ENCODE results near the gene DOCK1. TPM values are rescaled to one million over a fixed set of nuclear protein-coding genes. Genes with fewer than 3 reads are reported as not detected.

DOCK1 gene
- total RNA-seq, 4 donors from 2014 or later = 60.6 to 136 (median 92.7) TPM

DNA sequence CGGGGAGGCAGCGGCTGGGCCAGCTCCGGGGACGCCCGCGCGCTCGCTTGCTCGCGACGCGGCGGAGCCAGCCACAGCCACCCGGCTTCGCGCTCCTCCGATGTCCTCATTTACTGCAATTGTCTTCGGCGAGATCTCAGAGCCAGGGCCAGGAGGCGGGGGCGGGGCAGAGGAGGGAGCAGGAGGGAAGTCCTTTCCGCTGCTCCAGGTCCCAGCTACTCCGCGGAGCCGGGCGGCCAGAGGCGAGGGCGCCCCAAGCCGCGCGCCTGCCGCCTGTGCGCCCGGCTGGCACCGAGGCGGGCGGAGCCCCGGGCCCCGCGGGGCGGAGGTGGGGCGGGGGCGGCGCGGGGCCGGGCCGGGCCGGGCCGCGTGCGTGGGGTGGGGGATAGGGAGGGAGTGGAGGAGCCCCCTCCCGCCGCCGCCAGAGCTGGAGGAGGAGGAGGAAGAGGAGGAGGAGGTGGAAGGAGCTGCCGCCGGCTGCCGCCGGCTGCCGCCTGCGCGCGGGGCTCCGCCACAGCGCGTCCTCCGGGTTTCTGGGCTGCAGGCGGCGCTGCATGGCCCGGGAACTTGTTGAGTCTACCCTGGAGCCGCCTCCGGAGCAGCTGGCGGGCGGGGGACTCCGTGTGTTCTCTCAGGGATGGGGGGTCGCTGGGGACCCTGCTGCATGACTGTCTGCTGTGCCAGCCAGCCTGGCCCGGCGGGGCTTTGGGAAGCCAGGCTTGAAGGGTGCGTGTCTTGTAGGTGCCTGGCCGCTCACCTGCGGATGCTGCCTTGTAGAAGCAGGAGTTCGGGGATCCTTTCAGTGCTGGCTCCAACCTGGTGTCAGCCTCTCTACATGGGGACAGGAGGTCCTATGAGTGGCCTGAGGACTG is 291.3 kb downstream of the DOCK1 start, which contains the start of gene INSYN2A:
TSS of gene INSYN2A (minus strand) at position 310 of the 872 bp plus-strand sequence. CDS start 20,196 bp downstream, outside the sequence.
- Histone ChIP-seq H3K9me3 (no peaks in the 10 kb centered on the region), H3K27me3 (peaks cover 9% of the 10 kb centered on the region), H3K4me3 (peak within 1 kb of the TSS; percentile 61), H3K4me1 (peaks cover 24% of the 10 kb centered on the region), H3K36me3 (peaks cover 2% of the 10 kb centered on the region), H3K27ac (no peak within 1 kb of the TSS)
- 1% methylated on average over 15 of the region's 81 CpGs for WGBS
- TF ChIP-seq POLR2AphosphoS5 (IDR thresholded peaks at IDR 0.05) (no peak), EP300 (IDR thresholded peaks at IDR 0.05) (no peak), CTCF (IDR thresholded peaks at IDR 0.05) (no peak), POLR2A (IDR thresholded peaks at IDR 0.05) (no peak)
- DNase-seq (ENCODE audit: low spot score in 2 of 2) = no peak

DNA sequence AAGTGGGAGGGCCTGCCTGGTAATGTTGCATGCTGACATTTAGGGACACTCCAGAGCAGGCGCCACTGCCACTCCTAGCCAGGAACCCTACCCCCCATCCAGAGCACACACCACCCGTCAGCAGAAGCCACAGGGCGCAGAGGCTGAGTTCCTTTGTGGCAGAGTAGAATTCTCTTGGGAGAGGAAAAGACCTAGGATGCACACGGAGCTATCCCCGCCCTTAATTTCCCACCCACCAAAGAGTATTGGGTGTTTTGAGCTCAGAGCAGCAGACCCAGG is 291.9 kb downstream of the DOCK1 start:
- H3K27me3 ChIP-seq = peaks cover 9% of the 10 kb centered on the region
- no peak for DNase-seq (ENCODE audit: low spot score in 2 of 2)
- peaks cover 2% of the 10 kb centered on the region for H3K36me3 ChIP-seq
- WGBS = 74% methylated on average over 5 of the region's 5 CpGs
- H3K27ac ChIP-seq = no peak overlapping the region
- H3K9me3 ChIP-seq = no peaks in the 10 kb centered on the region
- TF ChIP-seq POLR2A (IDR thresholded peaks at IDR 0.05) (no peak), POLR2AphosphoS5 (IDR thresholded peaks at IDR 0.05) (no peak), CTCF (IDR thresholded peaks at IDR 0.05) (no peak), EP300 (IDR thresholded peaks at IDR 0.05) (no peak)
- peaks cover 24% of the 10 kb centered on the region for H3K4me1 ChIP-seq
- no peak overlapping the region for H3K4me3 ChIP-seq

DNA sequence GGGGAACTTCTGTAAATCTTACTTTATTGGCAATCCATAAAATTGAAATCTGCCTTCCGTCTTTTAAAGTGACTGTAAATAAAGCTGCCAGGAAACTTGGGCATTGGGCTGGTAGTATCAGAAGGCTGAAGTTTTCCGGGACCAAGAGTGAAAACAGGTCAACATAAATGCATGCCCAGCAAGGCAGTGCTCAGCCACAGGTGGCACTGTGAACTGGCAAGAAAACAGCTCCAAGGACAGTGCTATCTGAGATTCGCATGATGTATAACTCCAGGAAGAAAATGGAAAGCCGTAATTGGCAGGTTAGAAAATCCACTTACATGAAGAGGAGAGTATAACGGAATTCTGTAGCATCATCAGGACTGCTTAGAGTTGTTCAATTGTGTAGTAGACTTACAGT is 293.1 kb downstream of the DOCK1 start:
- WGBS = 89% methylated on average over 5 of the region's 5 CpGs

DNA sequence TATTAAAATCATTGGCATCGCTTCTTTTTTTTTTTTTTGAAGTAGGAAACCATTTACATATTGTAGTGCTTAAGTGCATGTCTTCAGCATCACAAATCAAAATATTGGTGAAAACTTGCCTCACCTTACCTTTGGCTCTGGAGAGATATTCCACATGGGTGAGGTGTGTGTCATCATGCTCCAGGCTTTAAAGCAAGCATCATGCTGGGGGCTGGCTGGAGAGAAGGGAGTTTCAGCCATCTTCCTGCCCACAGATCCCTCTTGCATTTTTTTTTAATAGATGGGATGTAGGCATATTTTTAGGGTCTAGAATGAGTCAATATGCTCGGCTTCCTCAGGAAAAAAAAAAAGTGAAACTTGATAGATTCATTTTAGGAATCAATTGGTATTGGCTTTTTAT is 293.5 kb downstream of the DOCK1 start:
- no peak for DNase-seq (ENCODE audit: low spot score in 2 of 2)
- no peaks in the 10 kb centered on the region for H3K9me3 ChIP-seq
- TF ChIP-seq POLR2AphosphoS5 (IDR thresholded peaks at IDR 0.05) = no peak
- TF ChIP-seq POLR2A (IDR thresholded peaks at IDR 0.05) = no peak
- TF ChIP-seq EP300 (IDR thresholded peaks at IDR 0.05) = no peak
- TF ChIP-seq CTCF (IDR thresholded peaks at IDR 0.05) = no peak
- H3K27me3 ChIP-seq = peaks cover 9% of the 10 kb centered on the region
- H3K27ac ChIP-seq = no peak overlapping the region
- 86% methylated on average over 2 of the region's 2 CpGs for WGBS
- peaks cover 24% of the 10 kb centered on the region for H3K4me1 ChIP-seq
- no peak overlapping the region for H3K4me3 ChIP-seq
- peaks cover 2% of the 10 kb centered on the region for H3K36me3 ChIP-seq

More for the DNA sequence above, 293.1 kb downstream of the DOCK1 start:
- H3K4me1 ChIP-seq = peaks cover 24% of the 10 kb centered on the region
- peaks cover 9% of the 10 kb centered on the region for H3K27me3 ChIP-seq
- H3K36me3 ChIP-seq = peaks cover 2% of the 10 kb centered on the region
- no peaks in the 10 kb centered on the region for H3K9me3 ChIP-seq
- H3K27ac ChIP-seq = no peak overlapping the region
- TF ChIP-seq POLR2A (IDR thresholded peaks at IDR 0.05) (no peak), POLR2AphosphoS5 (IDR thresholded peaks at IDR 0.05) (no peak), EP300 (IDR thresholded peaks at IDR 0.05) (no peak), CTCF (IDR thresholded peaks at IDR 0.05) (no peak)
- no peak overlapping the region for H3K4me3 ChIP-seq
- no peak for DNase-seq (ENCODE audit: low spot score in 2 of 2)

GRCh38 chr10:127200646-127201045 is 295.4 kb downstream of the DOCK1 start:
- no peak for DNase-seq (ENCODE audit: low spot score in 2 of 2)
- WGBS = 96% methylated on average over 8 of the region's 8 CpGs

More at GRCh38 chr10:127200646-127201045, 295.4 kb downstream of the DOCK1 start:
- Histone ChIP-seq H3K27ac (no peak overlapping the region), H3K36me3 (peaks cover 2% of the 10 kb centered on the region), H3K9me3 (no peaks in the 10 kb centered on the region), H3K4me1 (peaks cover 10% of the 10 kb centered on the region), H3K27me3 (peaks cover 4% of the 10 kb centered on the region), H3K4me3 (no peak overlapping the region)
- no peak for TF ChIP-seq EP300 (IDR thresholded peaks at IDR 0.05)
- TF ChIP-seq CTCF (IDR thresholded peaks at IDR 0.05) = no peak
- TF ChIP-seq POLR2AphosphoS5 (IDR thresholded peaks at IDR 0.05) = no peak
- no peak for TF ChIP-seq POLR2A (IDR thresholded peaks at IDR 0.05)
